HG02870 (cell line): ENCODE data around the gene PRR18.

Experiments
- ATAC-seq: cut with Tn5 transposase; IDR thresholded peaks from one replicate; pipeline ENCODE4 v1.9.1; 2021; ENCODE audit warnings: mild to moderate bottlenecking, moderate library complexity; ENCODE audit not compliant: unreplicated experiment

Gene PRR18

DNA sequence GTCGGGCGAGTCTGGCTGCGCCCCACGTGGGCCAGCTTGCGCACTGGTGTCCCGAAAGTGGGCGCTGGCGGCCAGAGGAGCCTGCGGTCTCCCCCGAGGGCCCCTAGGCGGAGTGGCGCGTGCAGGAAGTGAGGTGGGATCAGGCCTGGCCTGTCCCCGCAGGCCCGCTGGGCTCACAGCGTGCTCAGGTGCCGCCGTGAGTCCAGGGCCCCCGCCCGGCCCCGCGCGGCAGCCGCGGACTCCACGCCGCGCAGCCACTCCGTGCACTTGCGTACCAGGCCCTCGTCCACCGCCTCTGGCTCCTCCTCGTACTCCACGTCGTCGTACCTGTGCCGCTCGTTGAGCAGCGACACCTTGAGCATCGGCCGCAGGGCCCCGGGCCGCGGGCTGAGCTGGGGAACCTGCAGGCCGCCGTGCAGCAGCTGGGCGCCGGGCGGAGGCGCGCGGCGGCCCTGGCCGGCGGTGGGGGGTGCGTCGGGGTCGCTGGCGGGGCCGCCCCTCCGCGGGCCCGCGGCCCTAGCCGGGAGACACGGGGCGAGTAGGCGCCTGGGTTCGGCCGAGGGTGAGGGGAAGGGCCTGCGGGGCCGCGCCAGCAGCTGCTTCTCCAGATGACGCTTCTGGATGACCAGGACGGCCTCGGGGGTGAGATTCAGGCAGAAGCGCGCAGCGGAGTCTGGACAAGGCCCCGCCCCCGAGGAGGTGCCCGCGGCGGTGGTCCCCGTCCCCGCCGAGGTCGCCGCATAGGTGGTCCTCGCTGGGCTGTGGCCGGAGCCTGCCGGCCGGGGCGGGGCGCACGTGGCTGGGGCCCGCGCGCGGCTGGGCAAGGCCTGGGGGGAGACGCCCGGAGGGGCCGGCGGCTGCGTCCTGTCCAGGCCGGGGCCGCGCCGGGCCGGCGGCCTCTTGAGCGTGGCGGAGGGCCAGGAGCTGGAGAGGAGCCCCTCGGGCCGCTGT lies 835 bp downstream of the PRR18 start:
- ATAC-seq, result peak; percentile 23

DNA sequence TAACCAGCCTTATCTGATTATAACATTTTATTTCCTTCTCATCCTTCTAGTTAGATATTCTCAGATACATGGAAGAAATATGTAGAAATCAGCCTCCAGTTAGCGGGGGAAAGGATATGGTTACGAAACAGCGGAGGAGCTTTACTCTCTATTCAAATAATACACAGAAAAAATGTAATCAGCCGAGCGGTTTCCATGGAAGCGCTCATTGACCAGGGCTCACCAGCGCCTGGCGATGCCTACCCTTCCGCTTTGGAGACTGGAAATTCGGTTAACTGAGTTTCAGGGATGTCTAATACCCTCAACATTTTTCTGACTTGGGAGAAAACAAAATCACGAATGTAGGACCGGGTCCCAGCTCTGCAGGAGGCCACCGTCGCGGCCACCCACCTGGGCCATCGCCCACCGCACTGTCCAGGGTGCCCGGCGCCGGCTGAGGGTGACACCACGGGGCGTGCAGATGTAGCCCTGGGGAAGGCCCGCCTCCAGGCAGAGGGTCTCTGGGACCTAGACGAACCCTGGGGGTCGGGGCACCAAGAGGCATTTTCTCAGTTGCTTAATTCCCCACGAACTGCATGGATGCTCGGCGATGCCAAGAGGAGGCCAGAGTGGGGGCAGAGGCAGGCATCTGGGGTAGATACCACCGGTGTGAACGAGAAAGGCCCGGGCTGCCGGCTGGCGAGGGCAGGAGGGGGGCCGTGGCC lies 1.7 kb downstream of the PRR18 start:
- ATAC-seq, result no peak

- ATAC-seq, result no peak
These were observed 2.6 kb downstream of the PRR18 start for GRCh38 chr6:166305562-166306117.

- ATAC-seq, result no peak
These were observed 4.1 kb downstream of the PRR18 start for GRCh38 chr6:166304106-166304505.

DNA sequence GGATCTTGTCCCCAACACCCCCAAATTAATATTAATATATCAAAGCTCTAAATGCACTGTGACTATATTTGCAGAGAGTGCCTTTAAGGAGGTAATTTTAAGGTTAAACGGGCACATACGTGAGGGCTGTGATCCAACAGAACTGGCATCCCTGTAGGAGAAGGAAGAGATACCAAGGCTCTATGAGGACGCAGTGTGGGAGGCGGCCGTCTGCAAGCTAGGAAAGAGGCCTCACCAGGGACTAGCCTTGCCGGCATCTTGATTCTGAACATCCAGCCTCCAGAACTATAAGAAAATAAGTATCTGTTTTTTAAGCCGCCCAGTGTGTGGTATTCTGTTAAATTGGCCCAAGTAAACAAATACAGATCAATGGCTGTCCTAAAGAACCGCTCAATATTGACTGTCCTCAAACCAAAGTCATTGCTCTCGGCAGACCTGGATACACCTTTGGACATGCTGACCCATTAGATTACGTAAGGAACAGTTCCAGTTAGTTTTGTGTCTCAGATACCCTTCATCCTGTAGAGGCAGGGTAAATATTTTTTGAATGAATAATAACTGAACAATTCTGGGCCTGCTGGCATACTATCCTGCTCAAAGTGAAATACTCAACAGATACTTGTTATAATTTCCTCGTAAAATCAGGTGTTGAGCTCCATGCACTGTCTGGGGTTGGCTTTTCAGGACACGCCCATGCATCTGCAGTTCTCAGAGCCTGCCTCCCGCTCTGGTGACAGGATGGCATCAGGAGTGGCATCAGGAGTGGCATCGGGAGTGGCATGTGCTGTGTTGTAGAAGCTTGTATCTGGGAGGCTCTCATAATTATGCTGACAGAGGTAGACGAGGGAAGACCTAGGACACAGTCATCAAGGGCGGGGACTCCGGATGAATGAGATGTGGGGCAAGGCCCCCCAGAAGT lies 6.3 kb downstream of the PRR18 start:
- ATAC-seq, result no peak

DNA sequence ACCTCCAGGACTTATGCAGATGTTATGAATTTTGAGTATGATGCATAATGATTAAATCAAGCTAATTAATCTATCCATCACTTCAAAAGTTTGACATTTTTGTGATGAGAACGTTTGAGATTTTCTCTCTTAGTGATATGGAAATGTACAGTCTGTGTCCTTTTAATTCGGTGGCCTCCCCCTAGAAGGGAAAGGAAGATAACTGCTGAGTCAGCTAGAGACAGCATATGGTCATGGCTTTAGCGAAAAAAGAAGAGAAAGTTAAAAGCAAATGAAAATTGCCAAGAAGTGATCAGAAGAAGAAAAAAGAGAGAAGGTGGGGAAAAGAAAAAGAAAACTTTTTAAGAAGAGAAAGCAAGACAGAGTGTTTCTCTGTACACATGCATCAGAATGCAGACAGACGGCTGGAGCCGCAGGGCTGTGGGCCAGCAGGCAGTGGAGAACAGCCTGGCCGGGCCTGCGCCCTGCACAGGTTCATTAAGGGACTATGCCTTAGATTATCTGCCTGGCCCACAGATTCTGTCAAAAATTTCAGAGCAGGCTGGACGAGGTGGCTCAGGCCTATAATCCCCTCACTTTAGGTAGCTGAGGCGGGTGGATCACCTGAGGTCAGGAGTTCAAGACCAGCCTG lies 7.7 kb downstream of the PRR18 start:
- ATAC-seq, result no peak

- ATAC-seq, result no peak
These were observed 10.6 kb downstream of the PRR18 start for GRCh38 chr6:166297606-166298005.

DNA sequence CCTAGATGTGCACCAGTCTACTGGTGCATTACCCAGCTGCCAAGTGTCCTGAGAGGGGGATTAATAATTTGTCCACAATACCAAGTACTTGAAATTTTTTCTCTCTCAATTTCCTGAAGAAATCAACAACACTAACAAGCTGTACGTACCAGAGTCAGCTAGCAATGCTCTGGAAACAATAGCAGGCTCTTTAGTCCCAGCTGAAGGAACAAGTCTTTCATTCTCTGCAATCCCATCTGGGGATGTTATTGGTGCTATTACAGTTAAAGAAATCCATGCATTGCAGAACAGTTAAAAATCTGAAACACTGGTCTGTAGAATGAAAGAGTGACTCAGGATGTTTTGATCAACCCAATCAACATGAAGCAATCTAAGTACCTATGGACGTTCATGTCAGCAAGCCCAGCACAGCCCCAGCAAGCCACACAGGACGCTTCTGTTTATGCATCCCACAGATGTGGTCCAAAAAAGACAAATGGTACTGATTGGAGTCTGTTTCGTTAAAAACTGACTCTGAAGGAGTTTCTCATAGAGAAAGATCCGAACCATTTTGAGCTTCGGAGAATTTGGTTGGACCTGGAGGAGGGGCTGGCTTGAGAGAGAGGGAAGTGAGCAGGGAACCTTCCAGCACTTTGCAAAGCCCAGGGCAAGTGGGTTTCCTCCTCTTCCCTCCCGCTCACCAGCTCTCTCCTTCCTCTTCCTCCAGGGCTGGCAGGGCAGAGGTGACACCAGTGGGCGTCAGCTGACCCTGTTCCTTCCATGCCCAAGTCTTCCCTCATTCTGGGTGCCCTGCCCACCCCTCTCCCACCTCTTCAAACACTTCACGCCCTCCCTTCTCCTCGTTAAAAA lies 11.9 kb downstream of the PRR18 start:
- no peak for ATAC-seq

- no peak for ATAC-seq
These were observed 14.2 kb downstream of the PRR18 start for GRCh38 chr6:166293731-166294584.

DNA sequence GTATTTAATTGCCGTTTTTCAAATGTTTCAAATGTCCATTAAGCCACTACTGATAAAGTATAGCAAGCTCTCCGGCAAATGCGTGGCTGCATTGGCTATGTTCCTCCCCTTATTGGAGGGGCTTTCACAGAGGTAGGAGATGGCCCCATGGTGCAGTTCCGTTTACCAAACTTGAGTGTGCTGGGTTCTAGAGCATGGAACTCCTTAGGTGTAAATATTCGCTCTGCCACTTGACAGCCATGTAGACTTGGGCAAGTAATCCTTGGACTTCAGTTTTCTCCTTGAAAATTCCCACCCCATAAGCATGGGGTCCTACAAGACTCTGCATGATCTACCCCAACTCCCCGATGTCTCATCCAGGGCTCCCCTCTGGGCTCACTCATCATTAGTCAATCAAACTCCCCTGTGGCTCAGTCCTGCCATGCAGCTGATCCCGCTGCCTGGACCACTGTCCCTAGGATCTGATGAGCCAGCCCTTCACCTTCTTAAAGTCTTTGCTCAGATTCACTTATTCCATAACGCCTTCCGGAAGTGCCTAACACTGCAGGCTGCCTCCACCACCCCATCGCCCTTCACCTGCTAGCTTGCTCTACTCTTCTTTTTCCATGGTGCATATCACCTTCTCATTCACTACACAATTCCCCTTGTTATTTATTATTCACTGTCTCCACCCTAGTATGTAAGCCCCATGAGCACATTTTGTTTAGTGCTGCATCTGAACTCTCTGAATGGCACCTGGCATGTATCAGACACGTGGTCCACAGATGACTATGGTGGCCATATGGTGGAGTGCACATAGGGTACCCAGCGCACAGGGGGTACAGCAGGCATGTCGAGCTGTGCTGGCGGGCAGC lies 18.8 kb downstream of the PRR18 start:
- no peak for ATAC-seq

- ATAC-seq, result peak; percentile 91
These were observed 21.3 kb downstream of the PRR18 start for GRCh38 chr6:166286839-166287271.

GRCh38 chr6:166285233-166285632 lies 23.0 kb downstream of the PRR18 start:
- ATAC-seq, result no peak

GRCh38 chr6:166284640-166285039 lies 23.6 kb downstream of the PRR18 start:
- no peak for ATAC-seq

- no peak for ATAC-seq
These were observed 25.7 kb downstream of the PRR18 start for GRCh38 chr6:166282394-166283032.

DNA sequence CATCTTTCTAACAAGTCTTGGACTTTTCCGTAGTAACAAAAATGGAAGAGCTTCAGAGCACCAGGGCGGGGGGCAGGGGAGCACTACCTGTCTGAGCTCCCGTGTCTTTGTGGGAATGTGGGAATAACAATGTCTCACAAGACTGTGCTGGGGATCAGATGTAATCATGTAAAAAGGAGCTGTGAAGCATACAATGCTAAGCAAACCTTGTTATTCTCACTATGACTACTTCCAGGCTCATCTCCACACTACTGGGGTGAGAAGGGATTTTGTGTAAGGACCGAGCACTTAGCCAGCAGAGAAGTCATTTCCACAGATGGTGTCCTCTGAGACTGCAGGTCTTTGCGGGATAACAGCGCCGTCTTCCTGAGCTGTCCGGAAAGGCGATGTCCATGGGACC lies 27.1 kb downstream of the PRR18 start:
- peak; percentile 69 for ATAC-seq

DNA sequence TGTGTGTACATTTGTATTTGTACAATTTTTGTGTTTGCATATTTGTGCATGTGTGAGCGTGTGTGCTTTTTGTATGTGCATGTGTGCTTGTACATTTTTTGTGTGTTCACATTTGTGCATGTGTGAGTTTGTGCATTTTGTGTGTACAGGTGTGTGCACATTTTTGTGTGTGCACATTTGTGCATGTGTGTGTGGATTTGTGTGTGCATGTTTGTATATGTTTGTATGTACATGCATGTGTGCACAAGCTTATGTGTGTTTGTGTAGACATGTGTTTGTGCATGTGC lies 28.9 kb downstream of the PRR18 start:
- ATAC-seq, result no peak
